Lower lobe of right lung (tissue), 2 donors: Measurements from ENCODE around the gene RBM28. TPM values are rescaled to one million over a fixed set of nuclear protein-coding genes. Genes with fewer than 3 reads are reported as not detected.

ENCODE experiments used
- ATAC-seq, 2 donors: fragments of 200-7000 bp; cut with Tn5 transposase; one replicate each; pipeline ENCODE4 v1.9.1; 2020 to 2022; ENCODE audit warnings: mild to moderate bottlenecking in 2 of 2, moderate library complexity in 2 of 2
- DNase-seq: peaks from one replicate; pipeline ENCODE4 v3.0.0-alpha.2; 2020
- H3K27ac ChIP-seq: fragments of 200-600 bp; one replicate; pipeline ENCODE4 v1.8.0; 2022
- H3K27me3 ChIP-seq: fragments of 200-600 bp; one replicate; pipeline ENCODE4 v1.8.0; 2022; ENCODE audit warnings: low read depth
- H3K36me3 ChIP-seq: fragments of 200-600 bp; one replicate; pipeline ENCODE4 v1.8.0; 2022; ENCODE audit warnings: mild to moderate bottlenecking
- H3K4me1 ChIP-seq: fragments of 200-600 bp; one replicate; pipeline ENCODE4 v1.8.0; 2022
- H3K4me3 ChIP-seq: fragments of 200-600 bp; one replicate; pipeline ENCODE4 v1.8.0; 2022; ENCODE audit warnings: mild to moderate bottlenecking
- H3K9me3 ChIP-seq: fragments of 200-600 bp; one replicate; pipeline ENCODE4 v1.8.0; 2022
- intact Hi-C: fragments of 100-400 bp; cut with DNase I; formaldehyde crosslinking; loops from one replicate; pipeline ENCODE4 v1.11.0; 2022
- total RNA-seq: library from RNA; stranded (reverse); fragmentation: NEBNext Ultra II Directional; extraction: Animal tissue kit (Norgen Biotek cat#: 25700); gene quantifications from one replicate; pipeline ENCODE4 v1.2.1, GENCODE V29; 2021
- TF ChIP-seq, protein P1 (sequence below): fragments of 200-600 bp; IDR thresholded peaks from one replicate; pipeline ENCODE4 v1.8.0; 2022; ENCODE audit warnings: antibody characterized with exemption, mild to moderate bottlenecking
- donor health status: DM: no; HTN: yes; CAD: no; lungs with severe emphysema.

Gene RBM28
- total RNA-seq, 1 donor from 2014 or later = 26.9 TPM

DNA sequence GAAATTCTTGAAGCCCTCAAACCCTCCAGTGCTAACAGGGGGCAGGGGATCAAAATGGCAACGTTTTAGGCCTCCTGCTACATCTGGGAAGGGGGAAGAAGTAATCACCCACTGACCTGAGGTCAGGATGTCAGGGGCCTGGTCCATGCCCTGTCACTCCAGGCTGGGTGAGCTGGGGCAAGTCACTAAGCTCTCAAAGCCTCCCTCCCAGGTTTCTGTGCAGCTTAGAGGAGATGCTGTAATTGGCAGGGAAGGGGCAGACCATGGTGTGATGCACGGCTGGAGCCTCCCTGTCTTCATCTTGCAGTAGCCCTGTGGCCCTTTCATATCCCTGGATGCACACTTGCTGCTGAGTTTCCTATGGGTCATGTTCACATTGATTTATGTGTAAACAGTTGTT lies 75.5 kb downstream of the RBM28 start:
- TF ChIP-seq, protein P1, sequence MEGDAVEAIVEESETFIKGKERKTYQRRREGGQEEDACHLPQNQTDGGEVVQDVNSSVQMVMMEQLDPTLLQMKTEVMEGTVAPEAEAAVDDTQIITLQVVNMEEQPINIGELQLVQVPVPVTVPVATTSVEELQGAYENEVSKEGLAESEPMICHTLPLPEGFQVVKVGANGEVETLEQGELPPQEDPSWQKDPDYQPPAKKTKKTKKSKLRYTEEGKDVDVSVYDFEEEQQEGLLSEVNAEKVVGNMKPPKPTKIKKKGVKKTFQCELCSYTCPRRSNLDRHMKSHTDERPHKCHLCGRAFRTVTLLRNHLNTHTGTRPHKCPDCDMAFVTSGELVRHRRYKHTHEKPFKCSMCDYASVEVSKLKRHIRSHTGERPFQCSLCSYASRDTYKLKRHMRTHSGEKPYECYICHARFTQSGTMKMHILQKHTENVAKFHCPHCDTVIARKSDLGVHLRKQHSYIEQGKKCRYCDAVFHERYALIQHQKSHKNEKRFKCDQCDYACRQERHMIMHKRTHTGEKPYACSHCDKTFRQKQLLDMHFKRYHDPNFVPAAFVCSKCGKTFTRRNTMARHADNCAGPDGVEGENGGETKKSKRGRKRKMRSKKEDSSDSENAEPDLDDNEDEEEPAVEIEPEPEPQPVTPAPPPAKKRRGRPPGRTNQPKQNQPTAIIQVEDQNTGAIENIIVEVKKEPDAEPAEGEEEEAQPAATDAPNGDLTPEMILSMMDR = no peak
- ATAC-seq (no peak), DNase-seq (no peak)
- Histone ChIP-seq H3K9me3 (no peaks in the 10 kb centered on the region), H3K27me3 (peaks cover 48% of the 10 kb centered on the region), H3K4me1 (peaks cover 25% of the 10 kb centered on the region), H3K27ac (no peak overlapping the region), H3K36me3 (no peaks in the 10 kb centered on the region), H3K4me3 (no peak overlapping the region)
- intact Hi-C loops = no loop called here

DNA sequence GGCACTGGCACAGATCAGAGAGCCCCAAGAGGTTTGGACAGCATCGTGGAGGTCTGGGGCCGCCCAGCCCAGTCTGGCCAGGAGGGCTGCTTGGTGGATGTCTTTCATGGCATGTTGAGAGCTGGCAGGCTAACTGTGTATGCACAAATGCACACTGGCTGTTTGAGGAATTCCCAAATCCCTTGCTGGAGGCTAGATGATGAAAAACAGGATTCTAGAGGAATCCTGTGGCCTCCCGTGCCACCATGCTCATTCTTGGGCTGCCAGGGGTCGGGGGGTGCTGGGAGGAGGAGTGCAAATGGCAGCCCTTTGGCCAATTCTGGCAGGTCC lies 76.1 kb downstream of the RBM28 start:
- H3K27ac ChIP-seq = no peak overlapping the region
- H3K4me3 ChIP-seq = no peak overlapping the region
- DNase-seq = no peak
- H3K36me3 ChIP-seq = no peaks in the 10 kb centered on the region
- peaks cover 48% of the 10 kb centered on the region for H3K27me3 ChIP-seq
- no peaks in the 10 kb centered on the region for H3K9me3 ChIP-seq
- intact Hi-C loops = no loop called here
- TF ChIP-seq, protein P1 = no peak
- ATAC-seq = no peak
- H3K4me1 ChIP-seq = peaks cover 25% of the 10 kb centered on the region

DNA sequence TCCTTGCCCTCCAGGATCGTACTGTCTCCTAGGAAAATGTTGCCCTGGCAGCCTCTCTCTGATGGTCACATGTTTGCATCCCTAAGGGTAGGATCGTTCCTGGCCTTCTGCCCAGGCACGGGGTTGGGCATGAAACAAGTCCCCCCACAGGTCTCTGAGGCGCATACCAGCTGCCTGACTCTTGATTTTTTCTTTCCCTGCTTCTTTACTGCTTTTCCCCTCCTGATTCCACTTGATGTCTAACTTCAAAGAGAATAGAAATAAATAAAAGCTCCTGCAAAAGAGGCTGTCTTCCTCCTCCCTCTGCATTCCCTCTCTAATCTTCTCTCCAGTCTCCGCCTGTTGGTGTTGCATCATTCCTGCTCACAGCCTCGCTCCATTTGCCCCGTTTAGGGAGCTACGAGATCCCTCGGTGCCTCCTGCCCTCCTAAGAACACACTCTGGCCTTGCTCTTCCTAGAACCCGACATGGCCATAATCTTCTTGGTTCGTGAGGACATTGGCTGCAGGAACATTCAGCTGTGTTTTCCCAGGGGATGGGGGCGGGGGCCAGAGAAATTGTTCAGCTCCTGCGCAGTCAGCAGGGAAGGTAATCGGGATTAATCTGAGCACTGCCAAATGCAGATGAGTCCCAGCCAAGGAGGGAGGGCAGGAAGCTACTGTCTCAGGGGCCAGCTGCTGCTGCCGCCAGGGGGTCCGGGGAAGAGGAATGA lies 76.7 kb downstream of the RBM28 start:
- H3K27me3 ChIP-seq = peaks cover 45% of the 10 kb centered on the region
- no peaks in the 10 kb centered on the region for H3K36me3 ChIP-seq
- no peaks in the 10 kb centered on the region for H3K9me3 ChIP-seq
- TF ChIP-seq, protein P1 = no peak
- peaks cover 25% of the 10 kb centered on the region for H3K4me1 ChIP-seq
- DNase-seq (no peak), ATAC-seq (peak; percentile 31 to 32)
- no peak overlapping the region for H3K27ac ChIP-seq
- H3K4me3 ChIP-seq = peak overlapping the region; percentile 16
- intact Hi-C loops = no loop called here

DNA sequence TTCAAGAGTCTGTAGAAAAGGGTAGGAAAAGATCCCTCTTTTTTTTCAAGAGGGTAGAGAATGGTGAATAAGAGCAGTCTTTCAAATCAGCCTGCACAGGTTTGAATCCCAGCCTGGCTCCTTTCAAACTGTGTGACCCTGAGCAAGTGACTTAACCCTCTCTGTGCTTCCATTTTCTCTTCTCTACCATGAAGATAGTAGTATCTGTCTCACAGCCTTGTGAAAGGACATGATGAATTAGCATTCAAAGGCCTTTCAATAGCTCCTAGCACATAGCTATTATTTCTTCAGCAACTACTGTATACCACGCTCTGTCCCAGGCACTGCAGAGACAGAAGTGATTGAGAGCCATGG lies 77.2 kb downstream of the RBM28 start:
- no peaks in the 10 kb centered on the region for H3K36me3 ChIP-seq
- intact Hi-C loops = no loop called here
- TF ChIP-seq, protein P1 = no peak
- no peaks in the 10 kb centered on the region for H3K9me3 ChIP-seq
- DNase-seq (no peak), ATAC-seq (peak in 1 of 2 donors; percentile 6)
- H3K27ac ChIP-seq = no peak overlapping the region
- no peak overlapping the region for H3K4me3 ChIP-seq
- H3K4me1 ChIP-seq = peaks cover 20% of the 10 kb centered on the region
- H3K27me3 ChIP-seq = peaks cover 40% of the 10 kb centered on the region

DNA sequence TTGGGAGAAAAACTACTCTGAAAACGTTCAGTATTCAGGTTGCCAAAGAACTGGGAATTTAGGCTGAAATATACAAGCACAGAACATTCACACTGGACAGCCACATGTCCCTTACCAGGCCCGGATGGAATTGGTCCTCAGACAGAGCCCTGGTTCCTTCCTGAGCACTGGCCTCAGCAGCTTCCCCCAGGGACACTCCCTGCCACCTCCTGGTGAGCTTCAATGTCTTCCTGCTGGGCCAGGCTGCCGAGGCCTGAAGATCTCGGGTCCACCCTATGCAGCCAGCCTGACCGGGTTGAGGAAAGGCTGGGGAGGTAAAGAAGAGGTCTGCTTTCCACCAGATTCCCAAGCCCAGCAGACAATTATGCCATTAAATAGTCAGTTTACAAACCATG lies 77.8 kb downstream of the RBM28 start:
- Histone ChIP-seq H3K9me3 (no peaks in the 10 kb centered on the region), H3K4me3 (no peak overlapping the region), H3K27me3 (peaks cover 34% of the 10 kb centered on the region), H3K36me3 (no peaks in the 10 kb centered on the region), H3K4me1 (peaks cover 14% of the 10 kb centered on the region), H3K27ac (no peak overlapping the region)
- ATAC-seq = no peak
- TF ChIP-seq, protein P1 = no peak
- no peak for DNase-seq
- intact Hi-C loops = no loop called here
